Stomach (tissue), 9 donors: ENCODE data around the gene PCBP3. TPM values are rescaled to one million over a fixed set of nuclear protein-coding genes. Genes with fewer than 3 reads are reported as not detected.
A peak's percentile ranks its signal among the peaks of the same experiment; 100 is the strongest.

Experiments used
- DNase-seq, 2 donors: peaks; one replicate each; pipeline versions ENCODE4 v3.0.0 to v3.0.0-alpha.2; 2013 to 2019
- H3K27ac ChIP-seq, 5 donors: fragments of 200-600 bp in 4 of 5; sonication (generic) in 4 of 5; one replicate each; pipeline ENCODE4 v1.5.1; 2013 to 2019; ENCODE audit warnings: mild to moderate bottlenecking in 1 of 5, moderate library complexity in 1 of 5
- H3K27me3 ChIP-seq, 3 donors: fragments of 200-600 bp; sonication (generic); one replicate each; pipeline ENCODE4 v1.5.1; 2017 to 2019; ENCODE audit warnings: mixed run types in 1 of 3
- H3K36me3 ChIP-seq, 4 donors: fragments of 200-600 bp; sonication (generic); 1 replicate in 3 of 4; 2 replicates in 1 of 4; pipeline ENCODE4 v1.5.1; 2016 to 2019
- H3K4me1 ChIP-seq, 4 donors: fragments of 200-600 bp; sonication (generic); one replicate each; pipeline ENCODE4 v1.5.1; 2016 to 2019
- H3K4me3 ChIP-seq, 4 donors: fragments of 200-600 bp; sonication (generic) in 3 of 4; one replicate each; pipeline ENCODE4 v1.5.1; 2016 to 2019; ENCODE audit warnings: mild to moderate bottlenecking in 1 of 4
- H3K9me3 ChIP-seq, 4 donors: fragments of 200-600 bp; sonication (generic); one replicate each; pipeline ENCODE4 v1.5.1; 2016 to 2019
- EP300 ChIP-seq: sonication (generic); formaldehyde crosslinking; IDR thresholded peaks from one replicate; pipeline ENCODE4 v1.6.1; 2017; ENCODE audit warnings: antibody characterized with exemption
- POLR2A ChIP-seq, 4 donors: fragments of 450-650 bp; IDR thresholded peaks; one replicate each; pipeline ENCODE4 v1.6.1; 2016; ENCODE audit warnings: antibody characterized with exemption in 4 of 4, control low read depth in 2 of 4, mild to moderate bottlenecking in 1 of 4, moderate library complexity in 1 of 4
- POLR2AphosphoS5 ChIP-seq, 3 donors: sonication (generic); formaldehyde crosslinking; IDR thresholded peaks; one replicate each; pipeline ENCODE4 v1.6.1; 2016; ENCODE audit warnings: antibody characterized with exemption in 3 of 3
- WGBS, 5 donors: extraction: QIAGEN DNeasy Blood & Tissue Kit in 3 of 5; methylation state at CpG; one replicate each; pipeline versions ENCODE4 v1.1.5 to v1.1.7; 2013 to 2018; 5-methylcytosine and 5-hydroxymethylcytosine counted together
- intact Hi-C: fragments of 100-400 bp; cut with DNase I; formaldehyde crosslinking; loops from one replicate; pipeline ENCODE4 v1.15.1; 2023; ENCODE audit warnings: low total_unique reads
- polyA plus RNA-seq, 3 donors: library from polyadenylated mRNA; stranded (reverse); fragments of 200-250 nt; gene quantifications; one replicate each; pipeline ENCODE4 v1.2.3, GENCODE V29; 2013
- total RNA-seq, 5 donors: library from RNA; depleted of rRNA; stranded (reverse); fragments of >200 nt; gene quantifications; one replicate each; pipeline versions ENCODE4 v1.1.0 to v1.2.3, GENCODE V29; 2014 to 2016
- TF ChIP-seq, protein P1 (sequence below), 7 experiments: fragments of 450-650 bp in 4 of 7; fragments of 200-600 bp in 3 of 7; sonication (generic) in 3 of 7; IDR thresholded peaks; one replicate each; pipeline ENCODE4 v1.5.1; 2016 to 2019; ENCODE audit warnings: antibody characterized with exemption in 7 of 7, control low read depth in 2 of 7, mild to moderate bottlenecking in 1 of 7
- donor health status: healthy with polysubstance abuse.
- donor health status: Bipolar disorder and iron deficiency.
- donor health status: healthy.

PCBP3 gene
- total and polyA plus RNA-seq, 8 donors: 1.8 to 10.9 (median 3.3) TPM; not detected in 3

DNA sequence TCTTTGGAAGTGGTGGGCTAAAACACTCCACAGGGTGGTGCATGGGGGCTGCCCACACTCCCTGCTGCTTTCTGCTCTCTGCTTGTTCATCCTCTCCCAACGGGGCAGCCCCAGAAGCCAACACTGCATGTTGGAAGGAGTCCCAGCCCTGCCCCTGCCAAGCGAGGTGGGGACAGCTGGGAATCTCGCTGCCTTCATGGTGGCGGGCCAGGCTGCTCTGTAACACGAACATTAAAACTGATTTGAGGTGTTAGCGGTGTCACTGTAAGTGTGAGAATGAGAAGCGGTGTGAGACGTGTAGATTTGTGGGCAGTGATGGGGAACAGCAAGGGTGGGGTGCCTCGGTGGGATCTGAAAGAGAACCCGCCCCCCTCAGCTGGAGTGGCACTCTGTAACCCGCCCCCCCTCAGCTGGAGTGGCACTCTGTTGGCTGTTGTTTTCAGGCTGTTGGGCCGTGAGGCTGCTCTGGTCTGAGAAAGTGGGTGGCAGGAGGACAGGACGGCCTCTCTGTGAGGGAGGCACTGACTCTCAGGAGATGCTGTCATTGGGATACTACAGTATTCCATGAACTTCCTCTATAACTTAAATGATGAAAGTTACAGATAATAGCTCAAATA, 80.9 kb downstream of the PCBP3 start:
- DNase-seq: peak in 1 of 2 donors; percentile 47
- TF ChIP-seq POLR2A (IDR thresholded peaks at IDR 0.05) (no peak), POLR2AphosphoS5 (IDR thresholded peaks at IDR 0.05) (no peak), EP300 (no peak)
- TF ChIP-seq, protein P1, sequence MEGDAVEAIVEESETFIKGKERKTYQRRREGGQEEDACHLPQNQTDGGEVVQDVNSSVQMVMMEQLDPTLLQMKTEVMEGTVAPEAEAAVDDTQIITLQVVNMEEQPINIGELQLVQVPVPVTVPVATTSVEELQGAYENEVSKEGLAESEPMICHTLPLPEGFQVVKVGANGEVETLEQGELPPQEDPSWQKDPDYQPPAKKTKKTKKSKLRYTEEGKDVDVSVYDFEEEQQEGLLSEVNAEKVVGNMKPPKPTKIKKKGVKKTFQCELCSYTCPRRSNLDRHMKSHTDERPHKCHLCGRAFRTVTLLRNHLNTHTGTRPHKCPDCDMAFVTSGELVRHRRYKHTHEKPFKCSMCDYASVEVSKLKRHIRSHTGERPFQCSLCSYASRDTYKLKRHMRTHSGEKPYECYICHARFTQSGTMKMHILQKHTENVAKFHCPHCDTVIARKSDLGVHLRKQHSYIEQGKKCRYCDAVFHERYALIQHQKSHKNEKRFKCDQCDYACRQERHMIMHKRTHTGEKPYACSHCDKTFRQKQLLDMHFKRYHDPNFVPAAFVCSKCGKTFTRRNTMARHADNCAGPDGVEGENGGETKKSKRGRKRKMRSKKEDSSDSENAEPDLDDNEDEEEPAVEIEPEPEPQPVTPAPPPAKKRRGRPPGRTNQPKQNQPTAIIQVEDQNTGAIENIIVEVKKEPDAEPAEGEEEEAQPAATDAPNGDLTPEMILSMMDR (IDR thresholded peaks at IDR 0.05): no peak
- H3K4me3 ChIP-seq: no peak overlapping the region
- intact Hi-C loops: no loop called here
- H3K27ac ChIP-seq: no peak overlapping the region
- 50 to 60% (median 54%) methylated on average over 13 of the region's 13 CpGs for WGBS, 5 donors
- no peaks in the 10 kb centered on the region for H3K27me3 ChIP-seq
- no peaks in the 10 kb centered on the region for H3K9me3 ChIP-seq
- no peaks in the 10 kb centered on the region for H3K36me3 ChIP-seq
- H3K4me1 ChIP-seq: no peaks in the 10 kb centered on the region

DNA sequence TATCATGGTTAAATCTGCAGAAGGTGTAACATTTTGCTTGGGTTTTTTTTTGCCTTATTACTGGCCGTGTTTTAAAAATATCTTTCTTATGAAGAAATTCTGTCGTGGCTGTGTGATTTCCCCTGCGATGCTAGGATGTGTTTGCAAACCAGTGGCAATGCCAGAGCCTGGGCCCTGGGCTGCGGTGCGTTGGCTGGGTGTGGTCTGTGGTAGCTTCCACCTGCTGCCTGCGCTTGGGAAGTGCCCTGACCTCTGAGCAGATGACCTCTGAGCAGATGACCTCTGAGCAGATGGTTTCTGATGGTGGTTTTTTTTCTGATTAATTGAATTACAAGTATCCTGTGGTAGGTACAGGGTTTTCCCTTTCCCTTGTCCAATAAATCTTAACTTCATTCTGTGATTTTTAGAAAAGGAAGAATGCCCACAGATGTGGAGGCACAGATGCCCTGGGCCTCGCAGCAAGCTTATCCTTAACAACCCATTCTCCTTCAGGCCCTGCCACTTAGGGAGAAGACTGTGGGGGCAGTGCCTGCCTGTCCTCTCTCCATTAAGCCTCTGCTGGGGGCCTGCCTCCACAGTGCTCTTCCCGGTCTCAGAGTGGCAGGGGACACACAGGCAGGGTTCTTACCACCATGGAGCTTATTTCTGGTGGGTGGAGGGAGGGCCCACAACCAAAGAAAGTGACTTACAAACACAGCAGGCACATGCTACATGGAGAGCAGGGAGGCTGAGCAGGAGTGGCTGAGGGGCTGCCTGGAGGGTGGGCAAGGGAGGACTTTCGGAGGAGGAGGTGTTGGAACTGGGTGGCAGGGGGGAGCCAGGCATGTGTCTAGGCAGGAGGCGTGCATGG, 81.7 kb downstream of the PCBP3 start:
- intact Hi-C loops: no loop called here

DNA sequence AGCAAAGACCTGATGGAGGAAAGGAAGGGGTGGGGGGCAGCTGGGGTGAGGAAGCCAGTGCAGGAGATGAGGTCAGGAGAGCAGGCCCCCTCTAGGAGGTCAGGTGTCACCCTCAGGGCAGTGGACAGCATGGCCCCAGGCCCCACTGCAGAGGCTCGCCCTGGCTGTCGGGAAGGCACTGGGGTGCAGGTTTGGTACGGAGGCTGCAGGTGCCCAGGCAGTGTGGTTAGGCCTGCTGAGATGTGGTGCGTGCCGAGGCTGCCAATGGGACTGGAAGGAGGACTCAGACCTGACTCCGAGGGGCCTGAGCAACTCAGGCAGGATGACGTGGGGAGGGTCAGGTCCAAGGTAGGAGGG, 82.3 kb downstream of the PCBP3 start:
- H3K4me1 ChIP-seq: no peaks in the 10 kb centered on the region
- H3K4me3 ChIP-seq: no peak overlapping the region
- no peaks in the 10 kb centered on the region for H3K36me3 ChIP-seq
- no peaks in the 10 kb centered on the region for H3K27me3 ChIP-seq
- intact Hi-C loops: no loop called here
- no peak for DNase-seq
- no peak overlapping the region for H3K27ac ChIP-seq
- TF ChIP-seq EP300: no peak
- TF ChIP-seq POLR2A (IDR thresholded peaks at IDR 0.05): no peak
- no peak for TF ChIP-seq POLR2AphosphoS5 (IDR thresholded peaks at IDR 0.05)
- TF ChIP-seq, protein P1 (IDR thresholded peaks at IDR 0.05): no peak
- WGBS, 5 donors: 78 to 89% (median 84%) methylated on average over 6 to 7 of the region's 7 CpGs
- no peaks in the 10 kb centered on the region for H3K9me3 ChIP-seq

More for the DNA sequence above, 81.7 kb downstream of the PCBP3 start:
- WGBS, 5 donors: 76 to 83% (median 77%) methylated on average over 9 to 10 of the region's 10 CpGs
- Histone ChIP-seq H3K27me3 (no peaks in the 10 kb centered on the region), H3K27ac (no peak overlapping the region), H3K9me3 (no peaks in the 10 kb centered on the region), H3K4me1 (no peaks in the 10 kb centered on the region), H3K4me3 (no peak overlapping the region), H3K36me3 (no peaks in the 10 kb centered on the region)
- no peak for TF ChIP-seq EP300
- TF ChIP-seq, protein P1 (IDR thresholded peaks at IDR 0.05): no peak
- no peak for TF ChIP-seq POLR2A (IDR thresholded peaks at IDR 0.05)
- no peak for DNase-seq

DNA sequence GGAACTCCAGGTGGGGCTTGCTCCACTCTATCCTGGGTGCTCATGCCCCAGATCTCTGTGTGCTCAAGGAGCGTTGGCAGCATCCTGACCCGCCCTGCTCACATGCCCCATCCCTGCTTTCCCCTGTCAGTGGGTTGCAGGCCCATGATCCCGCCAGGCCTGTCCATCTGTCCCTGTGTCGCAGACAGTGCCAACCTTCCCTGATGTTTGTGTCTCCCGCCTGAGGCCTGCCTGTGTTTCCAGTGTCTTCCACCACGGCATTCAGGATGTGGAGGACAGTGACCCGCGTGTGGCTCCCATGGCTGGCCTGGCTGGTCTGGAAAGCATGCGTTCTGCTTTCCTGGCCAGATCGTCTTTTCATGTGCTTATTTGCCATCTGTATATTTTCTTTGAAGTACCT, 82.9 kb downstream of the PCBP3 start:
- WGBS, 5 donors: 82 to 91% (median 88%) methylated on average over 9 to 10 of the region's 10 CpGs
- intact Hi-C loops: no loop called here
- H3K27ac ChIP-seq: no peak overlapping the region
- no peaks in the 10 kb centered on the region for H3K36me3 ChIP-seq
- TF ChIP-seq POLR2A (IDR thresholded peaks at IDR 0.05) (no peak), POLR2AphosphoS5 (IDR thresholded peaks at IDR 0.05) (no peak), EP300 (no peak)
- TF ChIP-seq, protein P1 (IDR thresholded peaks at IDR 0.05): no peak
- H3K27me3 ChIP-seq: no peaks in the 10 kb centered on the region
- DNase-seq: no peak
- H3K4me3 ChIP-seq: no peak overlapping the region
- no peaks in the 10 kb centered on the region for H3K4me1 ChIP-seq
- peaks cover 0 to 2% (median 0%) of the 10 kb centered on the region in 4 donors for H3K9me3 ChIP-seq
